GM19467 (cell line): ENCODE results near the gene COL27A1.

Experiments used
- ATAC-seq: cut with Tn5 transposase; IDR thresholded peaks from one replicate; pipeline ENCODE4 v1.9.1; 2021; ENCODE audit warnings: mild to moderate bottlenecking, moderate library complexity; ENCODE audit not compliant: unreplicated experiment

The COL27A1 gene

GRCh38 chr9:114221706-114222465 lies 66.5 kb downstream of the COL27A1 start:
- ATAC-seq, result no peak

- ATAC-seq, result no peak
Measured at GRCh38 chr9:114223564-114224246, 68.4 kb downstream of the COL27A1 start.

- no peak for ATAC-seq
Measured at GRCh38 chr9:114224247-114224610, 68.9 kb downstream of the COL27A1 start.

GRCh38 chr9:114225561-114226212 lies 70.3 kb downstream of the COL27A1 start:
- ATAC-seq, result no peak

- ATAC-seq, result no peak
Measured at GRCh38 chr9:114226246-114227055, 71.1 kb downstream of the COL27A1 start.

GRCh38 chr9:114227288-114228015 lies 72.1 kb downstream of the COL27A1 start:
- ATAC-seq, result no peak

GRCh38 chr9:114228016-114228808 lies 72.9 kb downstream of the COL27A1 start:
- ATAC-seq, result no peak

- no peak for ATAC-seq
Measured at GRCh38 chr9:114229295-114229694, 74.0 kb downstream of the COL27A1 start.

- ATAC-seq, result no peak
Measured at GRCh38 chr9:114230068-114230467, 74.7 kb downstream of the COL27A1 start.

- ATAC-seq, result no peak
Measured at GRCh38 chr9:114231273-114231672, 75.9 kb downstream of the COL27A1 start.

- no peak for ATAC-seq
Measured at GRCh38 chr9:114231719-114232449, 76.5 kb downstream of the COL27A1 start.

- no peak for ATAC-seq
Measured at GRCh38 chr9:114233491-114234185, 78.3 kb downstream of the COL27A1 start.

GRCh38 chr9:114235033-114235661 lies 79.8 kb downstream of the COL27A1 start:
- no peak for ATAC-seq

- no peak for ATAC-seq
Measured at GRCh38 chr9:114236391-114237138, 81.2 kb downstream of the COL27A1 start.

- ATAC-seq, result no peak
Measured at GRCh38 chr9:114237247-114237646, 81.9 kb downstream of the COL27A1 start.

- ATAC-seq, result no peak
Measured at GRCh38 chr9:114237781-114238180, 82.4 kb downstream of the COL27A1 start.

GRCh38 chr9:114238472-114238871 lies 83.1 kb downstream of the COL27A1 start:
- ATAC-seq, result no peak
